NCI-H2107 treated with DMSO at 0.1 percent for 48 hours (cell line): ENCODE results near the gene GGT6.
"Not testable (repeated sequence)": the region's sequence is repeated elsewhere in the genome, so short reads cannot be mapped to it uniquely, and the experiment has no call there.

Experiments used
- DNase-seq: peaks from one replicate; lab custom pipeline; 2025; ENCODE audit not compliant: unreplicated experiment; lab: John Stamatoyannopoulos, UW

The GGT6 gene

GRCh38 chr17:4560421-4560820 lies at the start of gene GGT6:
GGT6 (minus strand) TSS chr17:4560577; CDS start chr17:4560521, 56 bp downstream.
- no peak for DNase-seq

GRCh38 chr17:4610162-4610561 lies 49.8 kb upstream of the GGT6 start:
- DNase-seq = no peak

GRCh38 chr17:4609761-4610160 lies 49.4 kb upstream of the GGT6 start:
- DNase-seq = peak; percentile 31

- DNase-seq = no peak
Measured at GRCh38 chr17:4607773-4608187, 47.4 kb upstream of the GGT6 start.

GRCh38 chr17:4607261-4607741 lies 46.9 kb upstream of the GGT6 start:
- no peak for DNase-seq

GRCh38 chr17:4605826-4606225 lies 45.4 kb upstream of the GGT6 start:
- no peak for DNase-seq

- not testable (repeated sequence) for DNase-seq
Measured at GRCh38 chr17:4604736-4605135, 44.4 kb upstream of the GGT6 start.

- DNase-seq = peak; percentile 79
Measured at GRCh38 chr17:4604111-4604644, 43.8 kb upstream of the GGT6 start.

- DNase-seq = no peak
Measured at GRCh38 chr17:4602041-4602440, 41.7 kb upstream of the GGT6 start.

- DNase-seq = no peak
Measured at GRCh38 chr17:4601326-4601725, 40.9 kb upstream of the GGT6 start.

- no peak for DNase-seq
Measured at GRCh38 chr17:4600563-4600962, 40.2 kb upstream of the GGT6 start.

GRCh38 chr17:4599505-4600281 lies 39.3 kb upstream of the GGT6 start:
- DNase-seq = peak; percentile 30

- DNase-seq = no peak
Measured at GRCh38 chr17:4598776-4599504, 38.6 kb upstream of the GGT6 start.

GRCh38 chr17:4597975-4598374 lies 37.6 kb upstream of the GGT6 start:
- DNase-seq = no peak

- DNase-seq = no peak
Measured at GRCh38 chr17:4596636-4597380, 36.4 kb upstream of the GGT6 start.

- DNase-seq = not testable (repeated sequence)
Measured at GRCh38 chr17:4595685-4596342, 35.4 kb upstream of the GGT6 start.

GRCh38 chr17:4594931-4595684 lies 34.7 kb upstream of the GGT6 start:
- no peak for DNase-seq

- no peak for DNase-seq
Measured at GRCh38 chr17:4594406-4594805, 34.0 kb upstream of the GGT6 start.

GRCh38 chr17:4593021-4593421 lies 32.6 kb upstream of the GGT6 start:
- DNase-seq = no peak
